Type B pancreatic cell (in vitro differentiated cells): Measurements from ENCODE around the gene FRS2. TPM values are rescaled to one million over a fixed set of nuclear protein-coding genes. Genes with fewer than 3 reads are reported as not detected.
A peak's percentile ranks its signal among the peaks of the same experiment; 100 is the strongest.

Source experiments
- DNase-seq: peaks from one replicate; pipeline ENCODE4 v3.0.0; 2021; ENCODE audit warnings: mixed read lengths; ENCODE audit not compliant: unreplicated experiment; ENCODE audit errors: extremely low spot score
- H3K27ac Mint-ChIP-seq: 2 replicates; pipeline ENCODE4 v1.8.0; 2021; ENCODE audit warnings: mild to moderate bottlenecking, mixed read lengths
- H3K27me3 Mint-ChIP-seq: 2 replicates; pipeline ENCODE4 v1.8.0; 2021; ENCODE audit warnings: mixed read lengths
- H3K36me3 Mint-ChIP-seq: 2 replicates; pipeline ENCODE4 v1.8.0; 2021; ENCODE audit warnings: mixed read lengths
- H3K4me1 Mint-ChIP-seq: one replicate; pipeline ENCODE4 v1.8.0; 2021; ENCODE audit warnings: mixed read lengths; ENCODE audit not compliant: unreplicated experiment
- H3K4me3 Mint-ChIP-seq: 2 replicates; pipeline ENCODE4 v1.8.0; 2021; ENCODE audit warnings: mild to moderate bottlenecking, mixed read lengths
- H3K9me3 Mint-ChIP-seq: 2 replicates; pipeline ENCODE4 v1.8.0; 2021; ENCODE audit warnings: mixed read lengths
- CTCF ChIP-seq: fragments of 200-600 bp; sonication (generic); conservative IDR thresholded peaks from 2 replicates; pipeline ENCODE4 v1.5.0; 2021; ENCODE audit warnings: antibody characterized with exemption, mild to moderate bottlenecking
- total RNA-seq: library from RNA; stranded (reverse); gene quantifications from 2 replicates; pipeline ENCODE4 v1.2.1, GENCODE V29; 2021; ENCODE audit warnings: low replicate concordance

The FRS2 gene
- total RNA-seq, 1 donor from 2014 or later, result 39.5 TPM

GRCh38 chr12:69524331-69524630 lies 54.1 kb downstream of the FRS2 start:
- peaks cover 13% of the 10 kb centered on the region for H3K4me1 Mint-ChIP-seq
- no peaks in the 10 kb centered on the region for H3K27me3 Mint-ChIP-seq
- H3K36me3 Mint-ChIP-seq, result peaks cover 41% of the 10 kb centered on the region
- DNase-seq, result no peak
- TF ChIP-seq CTCF, result no peak
- H3K9me3 Mint-ChIP-seq, result peaks cover 16% of the 10 kb centered on the region
- H3K27ac Mint-ChIP-seq, result no peak overlapping the region
- H3K4me3 Mint-ChIP-seq, result no peak overlapping the region

DNA sequence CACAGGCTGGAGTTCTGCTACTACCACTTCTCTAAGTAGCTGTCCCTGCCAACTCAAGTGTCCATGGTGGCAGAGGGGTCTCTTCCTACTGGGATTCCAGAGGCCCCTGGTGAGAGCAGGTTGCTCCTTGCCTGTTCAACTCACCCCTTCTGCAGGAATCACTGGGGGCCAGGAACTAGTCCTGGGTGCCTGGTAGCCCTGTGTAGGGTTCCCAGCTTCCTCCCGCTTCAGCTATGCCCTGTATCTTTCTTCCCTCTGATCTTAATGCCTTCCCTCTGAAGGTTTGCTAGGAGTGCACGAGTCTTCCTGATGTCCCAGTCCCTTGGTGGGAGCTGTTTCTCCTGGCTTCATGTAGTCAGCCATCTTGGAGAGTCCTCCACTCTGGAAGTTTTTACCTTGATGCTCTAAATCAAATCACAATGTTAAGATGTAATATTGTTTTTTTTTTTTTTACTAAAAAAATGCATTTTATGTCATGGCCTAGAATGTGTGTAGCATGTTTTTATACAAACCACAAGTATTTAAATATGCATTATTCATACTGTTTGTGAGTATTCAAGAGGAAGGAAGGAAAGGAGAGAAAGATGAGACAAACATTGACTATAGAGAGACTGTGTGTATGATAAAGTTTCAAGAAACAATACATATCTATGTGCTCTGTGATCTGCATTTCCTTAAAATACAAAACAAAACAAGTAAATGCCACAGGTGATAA lies 54.7 kb downstream of the FRS2 start:
- Mint-ChIP-seq H3K36me3 (peaks cover 35% of the 10 kb centered on the region), H3K27me3 (no peaks in the 10 kb centered on the region), H3K9me3 (peaks cover 16% of the 10 kb centered on the region), H3K4me1 (peaks cover 13% of the 10 kb centered on the region), H3K27ac (no peak overlapping the region), H3K4me3 (no peak overlapping the region)
- no peak for DNase-seq
- TF ChIP-seq CTCF, result no peak

- Mint-ChIP-seq H3K4me1 (peaks cover 13% of the 10 kb centered on the region), H3K9me3 (peaks cover 6% of the 10 kb centered on the region), H3K27ac (peak overlapping the region; percentile 57), H3K36me3 (peaks cover 25% of the 10 kb centered on the region), H3K27me3 (no peaks in the 10 kb centered on the region), H3K4me3 (peak overlapping the region; percentile 60)
- no peak for TF ChIP-seq CTCF
- DNase-seq, result no peak
Observed at GRCh38 chr12:69527506-69528272, 57.5 kb downstream of the FRS2 start.

- peak overlapping the region; percentile 57 for H3K27ac Mint-ChIP-seq
- DNase-seq, result no peak
- no peak for TF ChIP-seq CTCF
Observed at GRCh38 chr12:69529021-69529420, 58.8 kb downstream of the FRS2 start.

GRCh38 chr12:69533844-69534243 lies 63.7 kb downstream of the FRS2 start:
- TF ChIP-seq CTCF, result no peak
- Mint-ChIP-seq H3K27ac (peak overlapping the region; percentile 75), H3K27me3 (no peaks in the 10 kb centered on the region), H3K4me1 (peaks cover 25% of the 10 kb centered on the region), H3K9me3 (no peaks in the 10 kb centered on the region), H3K36me3 (peaks cover 34% of the 10 kb centered on the region), H3K4me3 (peak overlapping the region; percentile 9)
- DNase-seq, result no peak

More at GRCh38 chr12:69529021-69529420, 58.8 kb downstream of the FRS2 start:
- Mint-ChIP-seq H3K4me1 (peaks cover 21% of the 10 kb centered on the region), H3K4me3 (no peak overlapping the region), H3K36me3 (peaks cover 18% of the 10 kb centered on the region), H3K27me3 (no peaks in the 10 kb centered on the region), H3K9me3 (no peaks in the 10 kb centered on the region)
